HG03378 (cell line): ENCODE data around the gene WDR33.

Experiments
- ATAC-seq: cut with Tn5 transposase; IDR thresholded peaks from one replicate; pipeline ENCODE4 v1.9.1; 2021; ENCODE audit warnings: mild to moderate bottlenecking, moderate library complexity; ENCODE audit not compliant: unreplicated experiment

The WDR33 gene

GRCh38 chr2:127769587-127769986 is 41.4 kb downstream of the WDR33 start:
- no peak for ATAC-seq

- ATAC-seq: no peak
Observed at GRCh38 chr2:127768775-127769479, 42.0 kb downstream of the WDR33 start.

GRCh38 chr2:127763776-127764175 is 47.2 kb downstream of the WDR33 start:
- ATAC-seq: no peak

GRCh38 chr2:127762846-127763245 is 48.1 kb downstream of the WDR33 start:
- ATAC-seq: no peak

DNA sequence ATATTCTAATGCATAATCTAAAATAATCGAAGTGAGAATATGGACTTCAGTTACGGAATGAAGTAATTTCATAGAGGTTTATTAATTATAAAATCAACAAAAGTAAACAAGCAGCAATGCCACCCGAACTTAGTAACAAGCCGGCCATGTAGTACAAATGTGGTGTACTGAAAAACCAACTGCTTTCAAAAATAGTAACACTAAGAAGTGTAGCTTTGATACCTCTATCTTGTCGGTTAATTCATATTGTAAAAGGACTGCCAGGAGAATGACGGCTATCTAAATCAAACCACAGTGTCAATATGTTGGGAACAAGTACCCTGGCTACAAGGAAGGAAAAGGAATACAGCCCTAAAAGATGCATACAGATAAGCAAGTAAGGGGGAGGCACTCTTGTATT is 48.5 kb downstream of the WDR33 start:
- ATAC-seq: no peak

DNA sequence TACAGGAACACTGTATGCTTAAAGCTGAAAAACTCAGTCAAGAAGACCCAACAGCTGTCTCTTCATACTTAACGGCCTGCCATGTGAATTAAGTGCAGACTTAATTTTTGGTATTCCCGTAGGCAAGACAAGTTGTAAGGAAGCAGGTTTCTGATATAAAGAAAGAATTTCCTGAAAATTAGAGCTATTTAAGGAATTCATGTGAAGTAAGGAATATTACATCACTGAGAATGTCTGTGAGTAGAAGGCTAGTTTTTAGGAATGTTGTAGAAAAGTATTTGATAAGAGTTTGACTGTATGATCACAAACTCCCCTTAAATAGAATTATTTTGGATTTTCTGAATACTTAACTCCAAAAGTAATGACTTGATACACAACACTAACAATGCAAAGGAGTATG is 51.0 kb downstream of the WDR33 start:
- no peak for ATAC-seq

GRCh38 chr2:127754186-127754585 is 56.8 kb downstream of the WDR33 start:
- ATAC-seq: no peak

DNA sequence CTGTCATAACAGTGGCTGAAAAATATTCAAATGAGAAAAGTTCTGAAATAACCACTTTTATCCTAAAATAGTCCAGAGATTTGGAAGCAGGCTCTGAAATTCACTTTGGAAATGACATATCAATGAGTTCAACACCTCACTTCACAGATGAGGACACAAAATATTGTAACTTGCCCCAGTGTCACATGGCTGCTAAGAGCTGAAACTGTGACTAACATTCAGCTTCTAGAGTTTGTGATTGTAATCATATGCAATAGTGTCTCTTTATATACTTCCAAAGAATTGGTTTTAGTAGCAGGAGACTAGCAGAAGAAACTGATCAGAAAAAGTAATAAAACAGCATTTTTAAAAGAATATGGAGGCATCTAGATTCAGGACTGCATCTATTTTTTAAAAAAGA is 57.6 kb downstream of the WDR33 start:
- ATAC-seq: no peak

GRCh38 chr2:127749537-127749936 is 61.4 kb downstream of the WDR33 start:
- peak; percentile 96 for ATAC-seq

GRCh38 chr2:127747621-127748020 is 63.4 kb downstream of the WDR33 start:
- ATAC-seq: no peak

- no peak for ATAC-seq
Observed at GRCh38 chr2:127743477-127744026, 67.4 kb downstream of the WDR33 start.

GRCh38 chr2:127740665-127741288 is 70.2 kb downstream of the WDR33 start:
- no peak for ATAC-seq

GRCh38 chr2:127739800-127740199 is 71.2 kb downstream of the WDR33 start:
- no peak for ATAC-seq

DNA sequence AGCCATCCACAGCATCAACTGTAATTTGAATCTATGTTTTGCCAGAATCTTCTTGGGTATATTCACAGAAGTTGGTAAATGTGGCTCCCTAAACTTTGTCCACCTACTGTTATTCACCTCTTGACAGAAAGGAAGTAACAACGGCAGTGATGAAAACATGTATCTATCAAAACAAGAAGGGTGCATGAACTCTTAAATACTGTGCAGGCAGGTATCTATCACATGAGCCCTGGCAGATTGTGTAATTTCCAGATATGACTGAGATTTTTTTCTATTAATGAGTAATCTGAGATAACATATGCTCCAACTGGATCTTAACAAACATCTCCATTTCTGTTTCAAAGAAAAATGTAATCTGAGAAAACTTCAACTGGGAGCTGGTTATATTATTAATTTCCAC is 73.1 kb downstream of the WDR33 start:
- no peak for ATAC-seq

DNA sequence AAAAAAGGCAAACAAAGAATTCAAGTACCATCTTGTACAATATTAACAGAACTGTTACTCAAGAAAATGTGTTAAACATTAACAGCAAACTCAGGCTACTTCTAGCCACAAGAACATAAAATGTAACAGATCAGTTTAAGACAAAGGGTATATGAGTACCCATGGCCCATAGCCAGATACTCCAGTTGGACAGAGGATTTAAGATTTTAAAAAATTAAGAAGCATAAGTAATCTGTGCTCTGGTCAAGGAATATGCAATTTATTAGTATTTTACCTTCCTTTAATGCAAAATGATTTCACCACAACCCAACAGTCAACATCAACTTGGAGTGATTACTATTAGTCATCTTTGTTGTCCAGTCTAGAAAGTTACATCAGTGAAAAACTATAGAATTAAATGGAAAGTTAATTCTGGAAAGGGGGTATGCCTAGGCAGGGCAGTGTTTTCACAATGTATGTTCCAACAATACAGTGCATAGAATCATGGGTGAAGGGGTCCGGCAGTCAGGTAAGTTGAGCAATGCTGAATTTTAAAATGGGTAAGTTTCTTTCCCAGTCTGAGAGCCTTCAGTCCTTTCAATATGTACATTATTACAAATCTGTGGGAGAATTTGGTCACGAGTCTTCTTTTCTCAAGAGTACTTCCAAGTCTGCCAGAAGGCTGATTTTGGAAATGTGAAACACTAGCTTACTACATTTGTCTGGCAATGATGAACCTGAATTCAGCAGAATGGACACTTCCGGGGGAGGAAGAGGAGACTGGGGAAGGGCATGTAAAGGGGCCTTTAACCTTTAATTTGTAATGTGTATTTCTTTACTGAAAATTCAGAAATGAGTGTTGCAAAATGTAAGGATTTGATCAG is 75.2 kb downstream of the WDR33 start:
- ATAC-seq: peak; percentile 74

- no peak for ATAC-seq
Observed at GRCh38 chr2:127735044-127735443, 75.9 kb downstream of the WDR33 start.

DNA sequence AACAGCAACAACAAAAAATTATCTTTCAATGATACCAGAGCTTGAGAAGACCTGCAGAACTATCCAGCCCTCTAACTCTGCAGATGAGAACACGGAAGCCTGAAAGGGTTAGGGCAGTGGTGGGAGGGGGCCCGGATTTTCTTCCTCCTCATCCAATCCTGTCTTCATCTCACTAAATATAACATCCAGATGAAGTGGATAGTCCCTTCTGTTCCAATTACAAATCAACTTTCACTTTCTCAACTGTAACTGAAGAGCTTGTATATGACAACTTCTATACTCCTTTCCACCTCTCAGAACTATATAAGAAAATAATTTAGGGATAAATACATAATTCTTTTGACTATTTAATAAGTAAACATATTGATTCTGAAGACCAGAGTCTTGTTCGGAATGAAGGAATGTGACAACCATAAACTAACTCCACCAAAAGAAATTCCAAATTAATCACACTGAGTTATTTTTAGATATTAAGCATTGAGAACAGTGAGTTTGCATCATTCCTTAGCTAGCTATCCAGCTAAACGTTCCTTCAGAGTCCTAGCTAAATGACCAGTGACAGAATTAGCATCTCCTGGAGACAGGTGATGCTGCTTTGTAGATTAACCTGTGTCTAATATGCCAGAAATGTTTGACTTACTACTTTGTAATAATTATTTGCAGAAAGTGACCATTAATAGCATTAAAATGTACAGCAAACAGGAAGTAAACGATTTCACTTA is 77.0 kb downstream of the WDR33 start:
- no peak for ATAC-seq

DNA sequence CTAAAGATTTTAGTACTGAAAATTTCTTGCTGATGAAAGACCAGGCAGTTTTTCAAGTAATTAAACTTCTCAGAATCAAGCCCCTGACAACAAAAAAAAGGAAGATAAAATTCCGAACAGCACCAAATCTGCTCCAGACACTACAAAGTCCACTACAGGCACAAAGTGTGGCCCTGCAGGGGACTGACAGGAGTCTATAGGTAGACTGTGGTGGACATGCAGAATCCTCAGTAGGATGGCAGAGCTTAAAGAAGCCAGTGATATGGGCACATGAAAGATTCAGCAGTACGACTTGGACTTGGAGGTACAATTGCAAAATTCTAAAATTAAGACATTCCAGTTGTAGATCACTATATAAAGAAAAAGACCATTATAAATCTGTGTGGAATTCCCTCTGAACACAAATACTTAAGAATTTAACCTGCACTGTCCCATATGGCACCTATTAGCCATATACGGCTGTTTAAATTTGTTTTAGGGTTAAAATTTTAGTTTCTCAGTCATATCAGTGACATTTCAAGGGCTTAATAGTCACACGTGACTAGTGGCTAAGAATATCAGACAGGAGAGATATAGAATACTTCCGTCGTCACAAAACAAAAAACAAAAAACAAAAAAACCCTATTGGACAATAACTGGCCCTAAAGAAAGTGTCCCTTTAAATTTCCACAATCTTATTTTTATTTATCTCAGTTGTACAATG is 77.7 kb downstream of the WDR33 start:
- no peak for ATAC-seq

DNA sequence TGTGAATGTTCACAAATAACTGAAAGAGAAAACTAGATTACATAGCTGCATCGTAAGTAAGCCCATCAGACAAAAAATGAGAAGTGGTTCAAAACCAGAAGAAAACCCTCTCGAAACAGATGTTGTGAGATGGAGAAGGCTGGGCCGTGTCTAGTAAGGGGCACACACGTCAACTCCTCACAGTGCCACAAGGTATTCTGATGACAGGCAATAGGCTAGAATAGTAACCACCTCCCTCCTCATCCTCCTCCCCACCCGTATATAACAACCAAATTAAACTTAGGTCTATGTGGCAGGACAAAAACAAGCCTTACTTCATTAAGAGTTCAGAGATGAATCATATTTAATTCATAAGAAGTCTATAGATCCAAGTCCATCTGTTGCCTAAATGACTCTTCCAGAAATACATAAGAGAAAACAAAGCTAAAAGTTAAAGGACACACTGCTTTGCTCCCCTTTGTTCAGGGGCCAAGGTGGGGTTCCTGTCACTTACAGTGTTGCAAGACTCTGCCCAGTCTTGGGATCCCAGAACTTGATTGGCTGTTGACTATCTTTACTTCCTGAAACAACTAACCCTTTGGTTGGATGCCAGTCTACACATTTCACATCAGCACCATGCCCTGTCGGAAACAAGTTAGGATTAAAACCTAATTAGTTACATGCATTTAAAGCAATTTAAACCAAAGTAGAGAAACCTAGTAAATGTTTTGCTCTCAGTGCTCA is 84.7 kb downstream of the WDR33 start:
- ATAC-seq: no peak

GRCh38 chr2:127722807-127723206 is 88.2 kb downstream of the WDR33 start:
- no peak for ATAC-seq
